H1 (cell line): ENCODE data around the gene NELL1. TPM values are rescaled to one million over a fixed set of nuclear protein-coding genes. Genes with fewer than 3 reads are reported as not detected.

ENCODE experiments used
- ASH2L ChIP-seq: fragments of 200-600, 300-600 bp; sonication (generic); IDR thresholded peaks from one replicate; pipeline ENCODE4 v1.7.1; 2017; ENCODE audit warnings: low read length
- CREB1 ChIP-seq: IDR thresholded peaks from 2 replicates; pipeline ENCODE4 v1.6.1; 2012; ENCODE audit warnings: inconsistent platforms
- EP300 ChIP-seq, 2 experiments: IDR thresholded peaks; 1 replicate in 1 of 2; 2 replicates in 1 of 2; pipeline ENCODE4 v1.6.1; 2011 to 2012; ENCODE audit warnings: low read depth in 2 of 2, low read length in 2 of 2, mild to moderate bottlenecking in 2 of 2, borderline replicate concordance in 1 of 2, inconsistent platforms in 1 of 2, moderate library complexity in 1 of 2
- GTF2F1 ChIP-seq: IDR thresholded peaks from 2 replicates; pipeline ENCODE4 v1.6.1; 2012; ENCODE audit warnings: low read depth, low read length, improper control_type of control experiment, borderline replicate concordance
- JUN ChIP-seq: IDR thresholded peaks from 2 replicates; pipeline ENCODE4 v1.6.1; 2011; ENCODE audit warnings: low read depth, mild to moderate bottlenecking, improper control_type of control experiment, low read length
- POLR2A ChIP-seq, 2 experiments: IDR thresholded peaks; 1 replicate in 1 of 2; 2 replicates in 1 of 2; pipeline ENCODE4 v1.6.1; 2011; ENCODE audit warnings: low read depth in 2 of 2, low read length in 2 of 2, mild to moderate bottlenecking in 2 of 2; ENCODE audit errors: control extremely low read depth in 1 of 2
- SP1 ChIP-seq: IDR thresholded peaks from 2 replicates; pipeline ENCODE4 v1.6.1; 2011; ENCODE audit warnings: low read depth, low read length
- TCF12 ChIP-seq: IDR thresholded peaks from 2 replicates; pipeline ENCODE4 v1.6.1; 2011; ENCODE audit warnings: low read depth, mild to moderate bottlenecking, low read length
- polyA plus RNA-seq, 7 experiments: library from polyadenylated mRNA; depleted of rRNA in 3 of 7; stranded (reverse) in 5 of 7; unstranded in 2 of 7; fragments of >200 nt in 5 of 7; fragments of 200-250 nt in 2 of 7; gene quantifications; 1 replicate in 5 of 7; 2 replicates in 1 of 7; 4 replicates in 1 of 7; pipeline versions ENCODE4 v1.2.1 to v1.2.3, GENCODE V29; 2011 to 2013; ENCODE audit warnings: missing spikeins in 2 of 7, mixed read lengths in 2 of 7
- total RNA-seq: library from RNA; stranded (reverse); fragmentation: NEBNext Ultra II Directional; extraction: Animal tissue kit (Norgen Biotek cat#: 25700); gene quantifications from 2 replicates; pipeline ENCODE4 v1.2.1, GENCODE V29; 2021
- TF ChIP-seq, protein P1 (sequence below): IDR thresholded peaks from 2 replicates; pipeline ENCODE4 v1.6.1; 2011; ENCODE audit warnings: low read length, improper control_type of control experiment

NELL1 gene
- total and polyA plus RNA-seq, 2 of the 8 experiments (the other 6 are each of a cell fraction or from before 2014, with no cell fraction given) = 0.21 TPM; not detected in 1

- TF ChIP-seq, protein P1, sequence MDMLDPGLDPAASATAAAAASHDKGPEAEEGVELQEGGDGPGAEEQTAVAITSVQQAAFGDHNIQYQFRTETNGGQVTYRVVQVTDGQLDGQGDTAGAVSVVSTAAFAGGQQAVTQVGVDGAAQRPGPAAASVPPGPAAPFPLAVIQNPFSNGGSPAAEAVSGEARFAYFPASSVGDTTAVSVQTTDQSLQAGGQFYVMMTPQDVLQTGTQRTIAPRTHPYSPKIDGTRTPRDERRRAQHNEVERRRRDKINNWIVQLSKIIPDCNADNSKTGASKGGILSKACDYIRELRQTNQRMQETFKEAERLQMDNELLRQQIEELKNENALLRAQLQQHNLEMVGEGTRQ = no peak
- no peak for TF ChIP-seq POLR2A (IDR thresholded peaks at IDR 0.05; ENCODE audit: control extremely low read depth in 1 of 2, low read depth in 2 of 2, low read length in 2 of 2)
- TF ChIP-seq TCF12 = no peak
- TF ChIP-seq CREB1 = no peak
- no peak for TF ChIP-seq SP1
- no peak for TF ChIP-seq ASH2L
- no peak for TF ChIP-seq GTF2F1
- no peak for TF ChIP-seq JUN
- TF ChIP-seq EP300 (IDR thresholded peaks at IDR 0.05; ENCODE audit: borderline replicate concordance in 1 of 2, low read depth in 2 of 2, low read length in 2 of 2) = no peak
These were observed 195.2 kb downstream of the NELL1 start (continued) for GRCh38 chr11:20864628-20865027.
